CD4-positive, CD25-positive, alpha-beta regulatory T cell (primary cell): Measurements from ENCODE around the gene CABP1. TPM values are rescaled to one million over a fixed set of nuclear protein-coding genes. Genes with fewer than 3 reads are reported as not detected.
"Not testable (repeated sequence)": the region's sequence is repeated elsewhere in the genome, so short reads cannot be mapped to it uniquely, and the experiment has no call there.

Experiments used
- ATAC-seq, 2 donors: fragments of 150-1000 bp; cut with Tn5 transposase; one replicate each; pipeline ENCODE4 v1.10.0; 2021; ENCODE audit warnings: low read depth in 2 of 2, moderate number of reproducible peaks in 2 of 2, moderate library complexity in 1 of 2
- DNase-seq, 3 donors: peaks; one replicate each; pipeline versions ENCODE4 v3.0.0 to v3.0.0-alpha.2; 2012 to 2022; ENCODE audit warnings: mixed read lengths in 1 of 3
- H3K27ac ChIP-seq: one replicate; pipeline ENCODE4 v1.7.0; 2013; ENCODE audit warnings: mild to moderate bottlenecking, low read length; ENCODE audit not compliant: insufficient read depth, poor library complexity, severe bottlenecking
- H3K27me3 ChIP-seq: one replicate; pipeline ENCODE4 v1.7.0; 2013; ENCODE audit warnings: low read length; ENCODE audit not compliant: control insufficient read depth, insufficient read depth
- H3K36me3 ChIP-seq: one replicate; pipeline ENCODE4 v1.7.0; 2013; ENCODE audit warnings: mild to moderate bottlenecking, low read length, moderate library complexity; ENCODE audit not compliant: control insufficient read depth, insufficient read depth
- H3K4me1 ChIP-seq: 2 replicates; pipeline ENCODE4 v1.7.0; 2013; ENCODE audit warnings: mild to moderate bottlenecking, low read length; ENCODE audit not compliant: insufficient read depth, control insufficient read depth, poor library complexity, severe bottlenecking
- H3K4me3 ChIP-seq: one replicate; pipeline ENCODE4 v1.7.0; 2013; ENCODE audit warnings: low read depth, mild to moderate bottlenecking, low read length, moderate library complexity
- H3K9me3 ChIP-seq, 2 experiments: 1 replicate in 1 of 2; 2 replicates in 1 of 2; pipeline ENCODE4 v1.7.0; 2013; ENCODE audit warnings: low read length in 2 of 2, mild to moderate bottlenecking in 1 of 2, moderate library complexity in 1 of 2; ENCODE audit not compliant: control insufficient read depth in 2 of 2
- H3K27ac Mint-ChIP-seq, 3 donors: one replicate each; pipeline ENCODE4 v1.8.0; 2020 to 2022; ENCODE audit warnings: mild to moderate bottlenecking in 3 of 3, mixed read lengths in 3 of 3, moderate library complexity in 2 of 3
- H3K27me3 Mint-ChIP-seq: one replicate; pipeline ENCODE4 v1.8.0; 2022; ENCODE audit warnings: mild to moderate bottlenecking, mixed read lengths
- H3K36me3 Mint-ChIP-seq: one replicate; pipeline ENCODE4 v1.8.0; 2020; ENCODE audit warnings: mixed read lengths
- H3K4me1 Mint-ChIP-seq, 4 donors: one replicate each; pipeline ENCODE4 v1.8.0; 2020 to 2022; ENCODE audit warnings: mixed read lengths in 4 of 4, mild to moderate bottlenecking in 1 of 4
- H3K4me3 Mint-ChIP-seq, 4 donors: one replicate each; pipeline ENCODE4 v1.8.0; 2020 to 2022; ENCODE audit warnings: mild to moderate bottlenecking in 4 of 4, mixed read lengths in 4 of 4, moderate library complexity in 3 of 4
- H3K9me3 Mint-ChIP-seq, 7 donors: one replicate each; pipeline ENCODE4 v1.8.0; 2020 to 2022; ENCODE audit warnings: mixed read lengths in 7 of 7, mild to moderate bottlenecking in 3 of 7, moderate library complexity in 2 of 7
- polyA plus RNA-seq, 4 donors: library from polyadenylated mRNA; unstranded; fragments of 300-500 nt; fragmentation: Illumina TruSeq; gene quantifications; one replicate each; pipeline ENCODE4 v1.2.3, GENCODE V29; 2021
- total RNA-seq: library from RNA; stranded (reverse); gene quantifications from one replicate; pipeline ENCODE4 v1.2.3, GENCODE V29; 2022

CABP1 gene
- total and polyA plus RNA-seq, 5 donors from 2014 or later: not detected

GRCh38 chr12:120599672-120600552 is 40.5 kb upstream of the CABP1 start:
- H3K27me3 Mint-ChIP-seq: peaks cover 45% of the 10 kb centered on the region
- H3K27ac Mint-ChIP-seq: no peak overlapping the region
- H3K9me3 ChIP-seq: no peaks in the 10 kb centered on the region
- peaks cover 0 to 2% (median 0%) of the 10 kb centered on the region in 7 donors for H3K9me3 Mint-ChIP-seq
- no peak overlapping the region for H3K4me3 Mint-ChIP-seq
- DNase-seq (no peak), ATAC-seq (no peak)
- H3K4me1 ChIP-seq: no peaks in the 10 kb centered on the region
- H3K36me3 Mint-ChIP-seq: no peaks in the 10 kb centered on the region
- H3K4me3 ChIP-seq: no peak overlapping the region
- no peaks in the 10 kb centered on the region for H3K36me3 ChIP-seq
- H3K4me1 Mint-ChIP-seq: no peaks in the 10 kb centered on the region
- H3K27me3 ChIP-seq: no peaks in the 10 kb centered on the region
- no peak overlapping the region for H3K27ac ChIP-seq

GRCh38 chr12:120602416-120602815 is 38.0 kb upstream of the CABP1 start:
- not testable (repeated sequence) for H3K9me3 ChIP-seq, H3K27me3 ChIP-seq, H3K4me3 ChIP-seq, H3K36me3 ChIP-seq, H3K4me1 Mint-ChIP-seq, DNase-seq, H3K36me3 Mint-ChIP-seq, H3K27ac Mint-ChIP-seq, ATAC-seq, H3K9me3 Mint-ChIP-seq, H3K27ac ChIP-seq, H3K4me1 ChIP-seq
- Mint-ChIP-seq H3K27me3 (peaks cover 41% of the 10 kb centered on the region), H3K4me3 (peak overlapping the region in 1 of 4 donors; percentile 10)

- H3K27ac ChIP-seq: no peak overlapping the region
- no peak overlapping the region for H3K4me3 Mint-ChIP-seq
- H3K27me3 ChIP-seq: no peaks in the 10 kb centered on the region
- peaks cover 19% of the 10 kb centered on the region for H3K27me3 Mint-ChIP-seq
- no peak overlapping the region for H3K27ac Mint-ChIP-seq
- no peak overlapping the region for H3K4me3 ChIP-seq
- DNase-seq: no peak
- no peaks in the 10 kb centered on the region for H3K36me3 ChIP-seq
- H3K4me1 Mint-ChIP-seq: peaks cover 0 to 6% (median 0%) of the 10 kb centered on the region in 4 donors
- ATAC-seq: no peak
- H3K4me1 ChIP-seq: no peaks in the 10 kb centered on the region
- no peaks in the 10 kb centered on the region for H3K36me3 Mint-ChIP-seq
- H3K9me3 Mint-ChIP-seq: no peaks in the 10 kb centered on the region
- H3K9me3 ChIP-seq: no peaks in the 10 kb centered on the region
Observed at GRCh38 chr12:120610560-120610959, 29.9 kb upstream of the CABP1 start.

GRCh38 chr12:120611534-120611933 is 28.9 kb upstream of the CABP1 start:
- not testable (repeated sequence) for ATAC-seq, H3K27me3 ChIP-seq, H3K9me3 ChIP-seq, H3K36me3 Mint-ChIP-seq, DNase-seq, H3K27ac Mint-ChIP-seq, H3K9me3 Mint-ChIP-seq, H3K4me1 ChIP-seq, H3K4me3 Mint-ChIP-seq, H3K4me1 Mint-ChIP-seq, H3K4me3 ChIP-seq, H3K27ac ChIP-seq, H3K36me3 ChIP-seq
- H3K27me3 Mint-ChIP-seq: peaks cover 15% of the 10 kb centered on the region

GRCh38 chr12:120614848-120615247 is 25.6 kb upstream of the CABP1 start:
- H3K4me1 Mint-ChIP-seq: no peaks in the 10 kb centered on the region
- H3K9me3 Mint-ChIP-seq: peaks cover 0 to 1% (median 0%) of the 10 kb centered on the region in 7 donors
- no peak overlapping the region for H3K27ac ChIP-seq
- H3K27me3 Mint-ChIP-seq: peaks cover 9% of the 10 kb centered on the region
- no peaks in the 10 kb centered on the region for H3K9me3 ChIP-seq
- DNase-seq (no peak), ATAC-seq (no peak)
- H3K4me1 ChIP-seq: no peaks in the 10 kb centered on the region
- no peak overlapping the region for H3K4me3 Mint-ChIP-seq
- no peak overlapping the region for H3K27ac Mint-ChIP-seq
- no peaks in the 10 kb centered on the region for H3K36me3 Mint-ChIP-seq
- peaks cover 11% of the 10 kb centered on the region for H3K27me3 ChIP-seq
- H3K4me3 ChIP-seq: no peak overlapping the region
- no peaks in the 10 kb centered on the region for H3K36me3 ChIP-seq

- H3K4me3 ChIP-seq, H3K4me1 Mint-ChIP-seq, ATAC-seq, H3K9me3 Mint-ChIP-seq, H3K4me1 ChIP-seq, H3K36me3 ChIP-seq, DNase-seq, H3K27ac ChIP-seq, H3K4me3 Mint-ChIP-seq, H3K27ac Mint-ChIP-seq, H3K9me3 ChIP-seq, H3K36me3 Mint-ChIP-seq: not testable (repeated sequence)
- H3K27me3 Mint-ChIP-seq: peaks cover 26% of the 10 kb centered on the region
- H3K27me3 ChIP-seq: peaks cover 14% of the 10 kb centered on the region
Observed at GRCh38 chr12:120617193-120617592, 23.2 kb upstream of the CABP1 start.

GRCh38 chr12:120617767-120618166 is 22.7 kb upstream of the CABP1 start:
- H3K4me1 ChIP-seq, H3K27ac ChIP-seq, H3K4me3 Mint-ChIP-seq, H3K9me3 ChIP-seq, ATAC-seq, DNase-seq, H3K27ac Mint-ChIP-seq, H3K4me1 Mint-ChIP-seq, H3K4me3 ChIP-seq, H3K36me3 ChIP-seq, H3K36me3 Mint-ChIP-seq, H3K9me3 Mint-ChIP-seq: not testable (repeated sequence)
- peaks cover 32% of the 10 kb centered on the region for H3K27me3 Mint-ChIP-seq
- peaks cover 14% of the 10 kb centered on the region for H3K27me3 ChIP-seq
